NT2/D1 (cell line): ENCODE results near the gene PTPRK.

ENCODE experiments used
- DNase-seq: peaks from one replicate; pipeline ENCODE4 v3.0.0-alpha.2; 2011; ENCODE audit warnings: low read depth, low spot score
- H3K27me3 ChIP-seq: 2 replicates; pipeline ENCODE4 v1.6.0; 2011; ENCODE audit warnings: mild to moderate bottlenecking; ENCODE audit not compliant: insufficient read length, insufficient read depth
- H3K36me3 ChIP-seq: 2 replicates; pipeline ENCODE4 v1.6.1; 2011; ENCODE audit warnings: mild to moderate bottlenecking, low read length, mixed read lengths; ENCODE audit not compliant: insufficient read depth, insufficient read length
- H3K4me1 ChIP-seq: 2 replicates; pipeline ENCODE4 v1.5.1; 2011; ENCODE audit not compliant: insufficient read depth, insufficient read length
- H3K4me3 ChIP-seq: 2 replicates; pipeline ENCODE4 v1.5.1; 2011; ENCODE audit warnings: low read depth; ENCODE audit not compliant: insufficient read length
- H3K9ac ChIP-seq: 2 replicates; pipeline ENCODE4 v1.6.0; 2011; ENCODE audit warnings: low read depth; ENCODE audit not compliant: insufficient read length
- H3K9me3 ChIP-seq: 2 replicates; pipeline ENCODE4 v1.5.1; 2011; ENCODE audit warnings: mild to moderate bottlenecking, low read length; ENCODE audit not compliant: insufficient read depth
- SUZ12 ChIP-seq: IDR thresholded peaks from 2 replicates; pipeline ENCODE4 v1.6.1; 2011; ENCODE audit not compliant: insufficient read length, insufficient read depth; ENCODE audit errors: extremely low read depth
- YY1 ChIP-seq: IDR thresholded peaks from 2 replicates; pipeline ENCODE4 v1.6.1; 2011; ENCODE audit not compliant: insufficient read length, insufficient read depth
- ZNF274 ChIP-seq: IDR thresholded peaks from 2 replicates; pipeline ENCODE4 v1.6.1; 2011; ENCODE audit warnings: mild to moderate bottlenecking, low read depth, low read length

Gene PTPRK

DNA sequence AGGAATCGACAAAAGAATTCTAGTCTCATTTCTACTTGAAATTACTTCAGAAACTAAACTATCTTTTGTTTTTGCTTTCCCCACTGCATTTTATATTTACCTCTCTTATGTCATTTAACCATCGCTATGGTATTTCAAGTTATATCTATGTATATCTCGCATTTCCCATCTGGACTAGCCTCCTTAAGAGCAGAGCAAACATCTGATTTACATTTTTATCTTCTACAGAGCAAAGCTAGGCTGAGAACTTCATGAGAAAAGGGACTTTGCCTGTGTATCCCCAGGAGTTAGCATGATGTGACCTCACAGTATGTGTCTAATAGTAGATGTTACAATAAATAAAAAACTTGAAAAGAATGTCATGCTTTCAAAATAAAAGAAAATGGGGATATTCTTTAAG, 201.2 kb downstream of the PTPRK start:
- Histone ChIP-seq H3K27me3 (no peaks in the 10 kb centered on the region), H3K36me3 (peaks cover 5% of the 10 kb centered on the region), H3K9ac (no peak overlapping the region), H3K4me3 (no peak overlapping the region), H3K4me1 (no peaks in the 10 kb centered on the region), H3K9me3 (no peaks in the 10 kb centered on the region)
- no peak for TF ChIP-seq SUZ12
- DNase-seq: no peak

DNA sequence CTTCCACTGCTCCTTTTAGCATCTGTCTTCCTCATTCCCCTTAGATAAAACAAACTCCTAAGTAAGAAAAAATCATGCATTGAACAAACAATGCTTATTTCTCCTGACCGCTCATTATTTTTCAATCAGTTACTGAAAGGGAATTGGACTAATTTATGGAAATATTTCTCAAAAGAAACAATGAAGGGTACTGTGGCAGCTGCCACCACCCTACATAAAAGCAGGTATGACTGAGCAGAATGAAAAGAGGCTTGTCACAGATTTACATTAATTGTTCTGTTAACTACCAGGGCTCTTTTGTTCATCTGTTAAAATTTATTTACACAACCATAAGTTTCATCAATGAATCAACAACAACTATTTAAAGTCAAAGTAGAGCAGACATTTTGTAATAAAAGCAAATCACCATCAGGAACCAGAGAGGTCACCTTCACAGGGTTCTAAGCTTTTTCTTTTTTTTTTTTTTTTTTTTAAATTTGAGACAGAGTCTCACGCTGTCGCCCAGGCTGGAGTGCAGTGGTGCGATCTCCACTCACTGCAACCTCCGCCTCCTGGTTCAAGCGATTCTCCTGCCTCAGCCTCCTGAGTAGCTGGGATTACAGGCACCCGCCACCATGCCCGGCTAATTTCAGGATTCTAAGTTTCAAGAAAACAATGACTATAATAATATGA, 204.0 kb downstream of the PTPRK start:
- Histone ChIP-seq H3K27me3 (no peaks in the 10 kb centered on the region), H3K9ac (no peak overlapping the region), H3K36me3 (no peaks in the 10 kb centered on the region), H3K9me3 (no peaks in the 10 kb centered on the region), H3K4me1 (no peaks in the 10 kb centered on the region), H3K4me3 (no peak overlapping the region)
- DNase-seq: no peak
- TF ChIP-seq ZNF274 (no peak), SUZ12 (no peak), YY1 (no peak)

DNA sequence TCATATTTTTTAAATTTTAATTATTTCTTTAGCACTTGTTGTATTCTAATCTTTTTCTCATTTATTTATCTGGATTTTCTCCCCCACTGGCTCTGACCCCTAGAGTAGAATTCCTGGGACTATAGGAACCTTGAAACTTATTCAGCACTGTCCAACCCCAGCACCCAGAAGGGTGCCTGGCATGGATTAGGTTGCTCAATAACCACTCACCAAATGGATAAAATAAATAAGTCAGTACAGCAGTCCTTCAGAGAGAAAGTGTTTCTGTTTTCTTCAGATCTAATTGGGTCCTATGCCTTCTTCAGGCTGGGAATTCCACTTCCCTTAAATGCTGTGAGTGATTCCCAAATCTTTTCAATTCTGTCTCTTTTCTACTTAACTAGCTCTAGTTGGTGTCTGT, 206.2 kb downstream of the PTPRK start:
- Histone ChIP-seq H3K27me3 (no peaks in the 10 kb centered on the region), H3K4me1 (no peaks in the 10 kb centered on the region), H3K36me3 (no peaks in the 10 kb centered on the region), H3K9me3 (no peaks in the 10 kb centered on the region), H3K4me3 (no peak overlapping the region), H3K9ac (no peak overlapping the region)
- TF ChIP-seq ZNF274 (no peak), YY1 (no peak)
- no peak for DNase-seq

- no peak for DNase-seq
- Histone ChIP-seq H3K4me1 (no peaks in the 10 kb centered on the region), H3K27me3 (no peaks in the 10 kb centered on the region), H3K9ac (no peak overlapping the region), H3K4me3 (no peak overlapping the region), H3K9me3 (no peaks in the 10 kb centered on the region), H3K36me3 (no peaks in the 10 kb centered on the region)
- TF ChIP-seq YY1 (no peak), SUZ12 (no peak), ZNF274 (no peak)
Observed at GRCh38 chr6:128311944-128312570, 208.3 kb downstream of the PTPRK start.

GRCh38 chr6:128310451-128310850, 209.9 kb downstream of the PTPRK start:
- Histone ChIP-seq H3K4me1 (no peaks in the 10 kb centered on the region), H3K36me3 (no peaks in the 10 kb centered on the region), H3K4me3 (no peak overlapping the region), H3K27me3 (no peaks in the 10 kb centered on the region), H3K9ac (no peak overlapping the region), H3K9me3 (no peaks in the 10 kb centered on the region)
- no peak for DNase-seq
- TF ChIP-seq ZNF274 (no peak), YY1 (no peak), SUZ12 (no peak)

DNA sequence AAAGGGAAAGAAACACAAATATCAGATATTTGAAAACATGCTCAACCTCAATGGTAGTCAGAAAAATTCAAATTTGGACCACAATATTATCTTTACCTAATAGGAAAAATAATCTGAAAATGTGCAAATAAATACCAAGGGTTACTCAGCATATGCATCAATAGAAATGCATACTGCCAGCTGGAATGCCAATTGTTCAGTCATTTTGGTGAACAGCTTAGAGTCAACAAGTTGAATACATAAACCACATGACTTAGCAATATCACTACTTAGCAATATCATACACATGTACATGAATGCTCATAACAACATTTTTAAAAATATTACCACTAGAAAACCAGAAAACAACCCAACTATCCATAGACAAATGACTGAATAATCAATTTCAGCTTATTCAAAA, 212.7 kb downstream of the PTPRK start:
- no peaks in the 10 kb centered on the region for H3K27me3 ChIP-seq
- no peaks in the 10 kb centered on the region for H3K4me1 ChIP-seq
- no peaks in the 10 kb centered on the region for H3K36me3 ChIP-seq
- H3K4me3 ChIP-seq: no peak overlapping the region
- H3K9me3 ChIP-seq: no peaks in the 10 kb centered on the region
- no peak for DNase-seq
- H3K9ac ChIP-seq: no peak overlapping the region
- no peak for TF ChIP-seq YY1
- no peak for TF ChIP-seq SUZ12
- no peak for TF ChIP-seq ZNF274

DNA sequence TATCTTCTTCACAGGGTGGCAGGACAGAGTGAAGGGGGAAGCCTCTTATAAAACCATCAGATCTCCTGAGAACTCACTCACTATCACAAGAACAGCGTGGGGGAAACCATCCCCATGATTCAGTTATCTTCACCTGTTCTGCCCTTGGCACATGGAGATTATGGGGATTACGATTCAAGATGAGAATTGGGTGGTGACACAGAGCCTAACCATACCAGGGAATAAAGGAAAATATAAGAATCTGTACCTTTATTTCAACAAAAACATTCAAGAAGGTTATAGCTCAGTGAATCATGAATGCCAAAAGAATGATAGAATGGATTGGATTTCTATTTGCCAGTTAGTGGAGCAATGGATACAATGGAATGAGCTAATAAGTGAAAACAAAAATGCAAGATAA, 214.4 kb downstream of the PTPRK start:
- no peak overlapping the region for H3K4me3 ChIP-seq
- H3K9me3 ChIP-seq: no peaks in the 10 kb centered on the region
- no peaks in the 10 kb centered on the region for H3K27me3 ChIP-seq
- no peaks in the 10 kb centered on the region for H3K4me1 ChIP-seq
- no peak overlapping the region for H3K9ac ChIP-seq
- no peaks in the 10 kb centered on the region for H3K36me3 ChIP-seq
- TF ChIP-seq SUZ12: no peak
- DNase-seq: no peak

DNA sequence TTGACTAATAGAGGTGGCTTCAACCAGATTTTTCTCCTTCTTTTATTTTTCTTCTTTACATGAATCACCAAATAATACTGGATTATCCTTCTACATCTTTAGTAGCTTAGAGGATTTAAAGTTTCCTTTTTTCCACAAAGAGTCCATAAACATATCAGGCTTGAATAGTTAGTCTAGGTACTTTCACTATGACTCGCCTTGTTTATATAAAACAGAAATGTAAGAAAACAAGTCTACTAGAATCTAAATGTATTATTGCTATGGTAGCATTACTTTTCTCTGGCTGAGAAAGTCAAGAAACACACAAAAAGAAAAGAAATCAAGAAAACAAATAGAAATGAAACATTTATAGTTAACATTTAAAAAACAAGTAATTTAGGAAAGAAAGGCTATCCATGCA, 215.2 kb downstream of the PTPRK start:
- no peaks in the 10 kb centered on the region for H3K9me3 ChIP-seq
- H3K36me3 ChIP-seq: no peaks in the 10 kb centered on the region

More for the DNA sequence above, 215.2 kb downstream of the PTPRK start:
- no peak for DNase-seq
- Histone ChIP-seq H3K27me3 (no peaks in the 10 kb centered on the region), H3K9ac (no peak overlapping the region), H3K4me3 (no peak overlapping the region), H3K4me1 (no peaks in the 10 kb centered on the region)
- TF ChIP-seq ZNF274: no peak
- TF ChIP-seq YY1: no peak
- no peak for TF ChIP-seq SUZ12
